K562 (cell line): ENCODE data around the gene RBP3. TPM values are rescaled to one million over a fixed set of nuclear protein-coding genes. Genes with fewer than 3 reads are reported as not detected.

Source experiments
- ATAC-seq: fragments of 200-7000 bp; cut with Tn5 transposase; 3 replicates; pipeline ENCODE4 v1.9.1; 2020; ENCODE audit warnings: moderate library complexity
- BruUV-seq: library from RNA; stranded (reverse); fragments of 400-500 nt; replicated peaks from 2 replicates; lab custom pipeline; 2021; lab: Mats Ljungman, UMichigan
- CTCF ChIA-PET: fragments of 300-600 bp; formaldehyde crosslinking; extraction: SDS; loops from one replicate; lab custom pipeline; 2021; ENCODE audit warnings: low intra/inter-chr PET ratio; lab: Yijun Ruan, JAX
- POLR2A ChIA-PET: fragments of 300-600, 350-650 bp; sonication (Branson Sonifier 250); formaldehyde crosslinking; extraction: SDS; loops from one replicate; lab custom pipeline; 2021; ENCODE audit warnings: antibody characterized with exemption, inconsistent platforms; lab: Yijun Ruan, JAX
- DNase-seq, 4 experiments: peaks; one replicate each; pipeline versions ENCODE4 v3.0.0 to v3.0.0-alpha.2; 2011 to 2018; ENCODE audit warnings: low spot score in 3 of 4, mixed read lengths in 3 of 4; ENCODE audit errors: extremely low read depth in 1 of 4
- FAIRE-seq: peaks from 2 replicates; lab custom pipeline; 2011; peaks lifted over from hg19 to GRCh38; lab: Jason Lieb, UNC
- H2AFZ ChIP-seq: 2 replicates; pipeline ENCODE4 v1.6.0; 2011; ENCODE audit warnings: low read depth, low read length, control low read depth, inconsistent platforms
- H3K27ac ChIP-seq: fragments of 200-600 bp; 3 replicates; pipeline ENCODE4 v1.8.0; 2011; ENCODE audit warnings: low read depth, mild to moderate bottlenecking, control low read depth, inconsistent platforms, low read length, moderate library complexity, mixed read lengths; ENCODE audit errors: extremely low read depth
- H3K27me3 ChIP-seq, 2 experiments: fragments of 300-600 bp in 1 of 2; 2 replicates in 1 of 2; 3 replicates in 1 of 2; pipeline versions ENCODE4 v1.6.0 to v1.8.0; 2011; ENCODE audit warnings: inconsistent platforms in 2 of 2, low read length in 2 of 2, mild to moderate bottlenecking in 1 of 2, mixed read lengths in 1 of 2, moderate library complexity in 1 of 2; ENCODE audit not compliant: control insufficient read depth in 2 of 2, insufficient read depth in 2 of 2
- H3K36me3 ChIP-seq: fragments of 300-600 bp; 3 replicates; pipeline ENCODE4 v1.8.0; 2011; ENCODE audit warnings: mild to moderate bottlenecking, low read length, inconsistent platforms; ENCODE audit not compliant: control insufficient read depth, insufficient read depth
- H3K4me1 ChIP-seq, 2 experiments: fragments of 200-600 bp in 1 of 2; replicated peaks in 1 of 2; 2 replicates in 1 of 2; 3 replicates in 1 of 2; pipeline versions ENCODE4 v1.5.1 to v1.8.0; 2011; ENCODE audit warnings: inconsistent platforms in 2 of 2, low read length in 2 of 2, mild to moderate bottlenecking in 1 of 2, mixed read lengths in 1 of 2, moderate library complexity in 1 of 2; ENCODE audit not compliant: control insufficient read depth in 2 of 2, insufficient read depth in 2 of 2
- H3K4me2 ChIP-seq: 2 replicates; pipeline ENCODE4 v1.6.1; 2011; ENCODE audit warnings: low read length, control low read depth, inconsistent platforms, mixed read lengths; ENCODE audit not compliant: insufficient read depth
- H3K4me3 ChIP-seq: fragments of 200-600 bp; sonication (generic), shearing (Covaris generic); 2 replicates; pipeline ENCODE4 v1.5.1; 2016; ENCODE audit warnings: control low read depth, inconsistent platforms
- H3K79me2 ChIP-seq: fragments of 200-600 bp; 3 replicates; pipeline ENCODE4 v1.8.0; 2011; ENCODE audit warnings: low read length, inconsistent platforms; ENCODE audit not compliant: control insufficient read depth, insufficient read depth
- H3K9ac ChIP-seq, 2 experiments: 2 replicates each; pipeline versions ENCODE4 v1.6.0 to v1.6.1; 2011; ENCODE audit warnings: low read depth in 2 of 2, low read length in 2 of 2, control low read depth in 1 of 2, inconsistent platforms in 1 of 2, mild to moderate bottlenecking in 1 of 2, mixed read lengths in 1 of 2; ENCODE audit not compliant: insufficient read depth in 1 of 2
- H3K9me1 ChIP-seq: one replicate; pipeline ENCODE4 v1.6.0; 2011; ENCODE audit warnings: inconsistent platforms, mild to moderate bottlenecking, low read length, moderate library complexity; ENCODE audit not compliant: control insufficient read depth, insufficient read depth
- H3K9me3 ChIP-seq: replicated peaks from 2 replicates; pipeline ENCODE4 v1.5.1; 2011; ENCODE audit warnings: low read depth, low read length, inconsistent platforms; ENCODE audit not compliant: control insufficient read depth, insufficient read depth
- H4K20me1 ChIP-seq: replicated peaks from 2 replicates; pipeline ENCODE4 v1.6.1; 2011; ENCODE audit warnings: low read length, inconsistent platforms, mixed read lengths; ENCODE audit not compliant: control insufficient read depth, insufficient read depth
- OTX1 ChIP-seq: fragments of 450-650 bp; formaldehyde crosslinking; IDR thresholded peaks from 2 replicates; pipeline ENCODE4 v1.4.0; 2022; ENCODE audit warnings: mild to moderate bottlenecking
- SIN3B ChIP-seq: fragments of 450-650 bp; IDR thresholded peaks from 2 replicates; pipeline ENCODE4 v1.6.1; 2017; ENCODE audit warnings: low read depth, mild to moderate bottlenecking, moderate library complexity
- SIX5 ChIP-seq, 2 experiments: IDR thresholded peaks; 2 replicates each; pipeline ENCODE4 v1.6.1; 2011; ENCODE audit warnings: low read length in 2 of 2, borderline replicate concordance in 1 of 2, low read depth in 1 of 2, mild to moderate bottlenecking in 1 of 2, moderate library complexity in 1 of 2; ENCODE audit not compliant: insufficient read depth in 1 of 2
- SREBF1 ChIP-seq: fragments of 150-350 bp; IDR thresholded peaks from 2 replicates; pipeline ENCODE4 v1.6.1; 2014; ENCODE audit warnings: antibody characterized with exemption, low read depth, low read length, borderline replicate concordance
- ZNF133 ChIP-seq: fragments of 250-450 bp; sonication (Bioruptor Pico); IDR thresholded peaks from 2 replicates; pipeline ENCODE4 v1.4.0; 2020; ENCODE audit warnings: mild to moderate bottlenecking
- WGBS: fragments of 100-300 bp; shearing (Covaris generic); methylation state at CpG from one replicate; pipeline ENCODE4 v1.1.6; 2016; ENCODE audit warnings: low coverage, mixed read lengths; ENCODE audit not compliant: insufficient coverage; ENCODE audit errors: missing lambda C conversion rate; 5-methylcytosine and 5-hydroxymethylcytosine counted together
- in situ Hi-C: fragments of 300-500 bp; cut with MboI; formaldehyde crosslinking; loops from 4 replicates; pipeline ENCODE4 v1.15.0; 2018; ENCODE audit warnings: inconsistent platforms, mixed read lengths
- intact Hi-C: fragments of 100-400 bp; cut with micrococcal nuclease; formaldehyde crosslinking; loops from 2 replicates; pipeline ENCODE4 v1.14.2; 2022
- polyA plus RNA-seq, 8 experiments: library from polyadenylated mRNA; depleted of rRNA in 4 of 8; stranded (reverse) in 5 of 8; unstranded in 3 of 8; fragments of >200 nt; fragmentation: Nextera tagmentation in 2 of 8; fragmentation: Illumina TruSeq in 1 of 8; extraction: Ambion mirVana in 2 of 8; extraction: Trizol in 1 of 8; gene quantifications; 2 replicates each; pipeline versions ENCODE4 v1.2.1 to v1.2.3, GENCODE V29; 2011 to 2014; ENCODE audit warnings: inconsistent platforms in 1 of 8, missing spikeins in 1 of 8
- total RNA-seq, 7 experiments: library from RNA; depleted of rRNA in 6 of 7; stranded (reverse); fragments of >200 nt in 6 of 7; fragmentation: Illumina TruSeq in 2 of 7; extraction: Trizol in 2 of 7; gene quantifications; 2 replicates each; pipeline versions ENCODE4 v1.2.1 to v1.2.3, GENCODE V29; 2011 to 2021; ENCODE audit warnings: low replicate concordance in 1 of 7
- TF ChIP-seq, protein P1 (sequence below): fragments of 250-450 bp; sonication (Bioruptor Pico); IDR thresholded peaks from 2 replicates; pipeline ENCODE4 v1.8.0; 2022; ENCODE audit warnings: moderate library complexity, mild to moderate bottlenecking, inconsistent platforms
- TF ChIP-seq, protein P2 (sequence below), 2 experiments: fragments of 250-450 bp in 1 of 2; fragments of 450-650 bp in 1 of 2; sonication (Bioruptor Pico) in 1 of 2; IDR thresholded peaks; 2 replicates each; pipeline versions ENCODE4 v1.6.1 to v1.8.0; 2016 to 2021; ENCODE audit warnings: mild to moderate bottlenecking in 2 of 2, moderate library complexity in 2 of 2, missing compliant biosample characterization in 1 of 2, missing genetic modification characterization in 1 of 2
- TF ChIP-seq, protein P3 (sequence below): fragments of 450-650 bp; formaldehyde crosslinking; IDR thresholded peaks from 2 replicates; pipeline ENCODE4 v1.4.0; 2022; ENCODE audit warnings: missing genetic modification characterization
- TF ChIP-seq, protein P4 (sequence below): fragments of 450-650 bp; conservative IDR thresholded peaks from 2 replicates; pipeline ENCODE4 v1.6.1; 2016; ENCODE audit warnings: missing genetic modification characterization, low read depth, mild to moderate bottlenecking, missing compliant biosample characterization, moderate library complexity

Gene RBP3
- total and polyA plus RNA-seq, 9 of the 15 experiments (the other 6 are each of a cell fraction or from before 2014, with no cell fraction given): not detected

DNA sequence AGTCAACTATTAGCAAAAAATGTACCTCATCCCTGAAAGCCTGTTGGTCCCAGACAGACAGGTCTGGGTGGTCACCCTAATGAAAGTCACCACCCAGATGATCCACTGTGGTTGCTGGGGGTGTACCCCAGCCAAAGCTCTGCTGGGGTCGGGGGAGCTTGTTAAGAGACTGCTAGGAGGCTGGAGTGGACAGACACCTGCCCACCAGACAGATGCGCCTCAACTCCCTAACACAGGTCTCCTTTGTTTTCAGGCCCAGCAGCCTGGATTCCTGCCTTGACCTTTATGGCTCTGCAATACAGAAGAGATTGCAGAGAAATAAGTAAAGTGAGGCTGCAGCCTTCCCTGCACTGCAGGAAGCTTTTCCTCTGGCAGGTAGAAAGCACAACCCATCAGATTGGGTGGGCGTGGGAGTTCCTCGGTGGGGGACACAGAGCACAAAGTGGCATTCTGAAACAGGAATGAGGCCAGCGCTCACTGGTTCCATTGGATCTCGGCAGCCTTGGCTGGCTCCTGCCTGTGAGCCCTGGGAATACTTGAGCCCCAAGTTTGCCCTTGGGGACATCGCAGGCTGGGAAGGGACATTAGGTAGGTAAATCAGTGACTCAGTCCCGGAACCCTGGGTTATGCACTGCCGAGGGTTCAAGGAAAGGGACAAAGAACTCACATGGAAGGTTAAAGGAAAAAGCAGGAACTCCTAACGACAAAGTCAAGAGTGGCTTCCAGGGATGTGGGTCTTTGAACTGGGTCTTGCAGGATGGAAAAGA is 53.9 kb downstream of the RBP3 start:
- H3K9me3 ChIP-seq: no peaks in the 10 kb centered on the region
- peaks cover 9 to 20% of the 10 kb centered on the region in 2 experiments; a peak in 4 of 5 replicates for H3K4me1 ChIP-seq
- no TSS peak for BruUV-seq
- H3K36me3 ChIP-seq: no peaks in the 10 kb centered on the region
- TF ChIP-seq SREBF1 (no peak), OTX1 (CRISPR knock-in tag) (no peak), ZNF133 (CRISPR knock-in tag) (no peak), SIN3B (no peak), SIX5 (IDR thresholded peaks at IDR 0.05; ENCODE audit: borderline replicate concordance in 1 of 2, insufficient read depth in 1 of 2, low read depth in 1 of 2, low read length in 2 of 2) (no peak)
- TF ChIP-seq, protein P1, sequence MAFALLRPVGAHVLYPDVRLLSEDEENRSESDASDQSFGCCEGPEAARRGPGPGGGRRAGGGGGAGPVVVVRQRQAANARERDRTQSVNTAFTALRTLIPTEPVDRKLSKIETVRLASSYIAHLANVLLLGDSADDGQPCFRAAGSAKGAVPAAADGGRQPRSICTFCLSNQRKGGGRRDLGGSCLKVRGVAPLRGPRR (CRISPR knock-in tag): no peak
- TF ChIP-seq, protein P2, sequence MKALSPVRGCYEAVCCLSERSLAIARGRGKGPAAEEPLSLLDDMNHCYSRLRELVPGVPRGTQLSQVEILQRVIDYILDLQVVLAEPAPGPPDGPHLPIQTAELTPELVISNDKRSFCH (CRISPR knock-in tag; IDR thresholded peaks at IDR 0.05): no peak
- TF ChIP-seq, protein P2 (tag; IDR thresholded peaks at IDR 0.05): no peak
- TF ChIP-seq, protein P3, sequence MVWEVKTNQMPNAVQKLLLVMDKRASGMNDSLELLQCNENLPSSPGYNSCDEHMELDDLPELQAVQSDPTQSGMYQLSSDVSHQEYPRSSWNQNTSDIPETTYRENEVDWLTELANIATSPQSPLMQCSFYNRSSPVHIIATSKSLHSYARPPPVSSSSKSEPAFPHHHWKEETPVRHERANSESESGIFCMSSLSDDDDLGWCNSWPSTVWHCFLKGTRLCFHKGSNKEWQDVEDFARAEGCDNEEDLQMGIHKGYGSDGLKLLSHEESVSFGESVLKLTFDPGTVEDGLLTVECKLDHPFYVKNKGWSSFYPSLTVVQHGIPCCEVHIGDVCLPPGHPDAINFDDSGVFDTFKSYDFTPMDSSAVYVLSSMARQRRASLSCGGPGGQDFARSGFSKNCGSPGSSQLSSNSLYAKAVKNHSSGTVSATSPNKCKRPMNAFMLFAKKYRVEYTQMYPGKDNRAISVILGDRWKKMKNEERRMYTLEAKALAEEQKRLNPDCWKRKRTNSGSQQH (CRISPR knock-in tag): no peak
- TF ChIP-seq, protein P4, sequence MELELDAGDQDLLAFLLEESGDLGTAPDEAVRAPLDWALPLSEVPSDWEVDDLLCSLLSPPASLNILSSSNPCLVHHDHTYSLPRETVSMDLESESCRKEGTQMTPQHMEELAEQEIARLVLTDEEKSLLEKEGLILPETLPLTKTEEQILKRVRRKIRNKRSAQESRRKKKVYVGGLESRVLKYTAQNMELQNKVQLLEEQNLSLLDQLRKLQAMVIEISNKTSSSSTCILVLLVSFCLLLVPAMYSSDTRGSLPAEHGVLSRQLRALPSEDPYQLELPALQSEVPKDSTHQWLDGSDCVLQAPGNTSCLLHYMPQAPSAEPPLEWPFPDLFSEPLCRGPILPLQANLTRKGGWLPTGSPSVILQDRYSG (tag): no peak
- no peaks in the 10 kb centered on the region for H3K9me1 ChIP-seq
- in situ Hi-C loops (no loop called here), intact Hi-C loops (no loop called here)
- H3K4me3 ChIP-seq: no peak overlapping the region
- no peaks in the 10 kb centered on the region for H4K20me1 ChIP-seq
- H2AFZ ChIP-seq: no peak overlapping the region
- DNase-seq (no peak), FAIRE-seq (no peak), ATAC-seq (no peak)
- CTCF ChIA-PET: no interaction called here
- peaks cover 6 to 29% of the 10 kb centered on the region in 2 experiments; a peak in 3 of 5 replicates for H3K27me3 ChIP-seq
- 10% methylated on average over 10 of the region's 10 CpGs for WGBS
- H3K27ac ChIP-seq: no peak overlapping the region
- H3K79me2 ChIP-seq: no peaks in the 10 kb centered on the region
- POLR2A ChIA-PET: no interaction called here
- H3K9ac ChIP-seq: no peak overlapping the region
- no peak overlapping the region for H3K4me2 ChIP-seq
